Dedifferentiated amniotic fluid mesenchymal stem cell (primary cell): Measurements from ENCODE around the gene MRPS5.
"Not testable (repeated sequence)": the region's sequence is repeated elsewhere in the genome, so short reads cannot be mapped to it uniquely, and the experiment has no call there.

ENCODE experiments used
- DNase-seq: peaks from one replicate; pipeline ENCODE4 v3.0.0-alpha.2; 2016; ENCODE audit errors: extremely low spot score

MRPS5 gene

GRCh38 chr2:95047629-95048510 is 73.7 kb downstream of the MRPS5 start:
- DNase-seq, result no peak

- no peak for DNase-seq
Measured at GRCh38 chr2:95046371-95047112, 75.1 kb downstream of the MRPS5 start.

- no peak for DNase-seq
Measured at GRCh38 chr2:95044601-95045000, 77.0 kb downstream of the MRPS5 start.

GRCh38 chr2:95043300-95044093 is 78.1 kb downstream of the MRPS5 start:
- DNase-seq, result peak; percentile 61

- DNase-seq, result no peak
Measured at GRCh38 chr2:95042472-95043271, 78.9 kb downstream of the MRPS5 start.

GRCh38 chr2:95041824-95042442 is 79.7 kb downstream of the MRPS5 start:
- no peak for DNase-seq

GRCh38 chr2:95041060-95041823 is 80.4 kb downstream of the MRPS5 start:
- no peak for DNase-seq

- DNase-seq, result no peak
Measured at GRCh38 chr2:95040426-95040825, 81.2 kb downstream of the MRPS5 start.

GRCh38 chr2:95039978-95040377 is 81.6 kb downstream of the MRPS5 start:
- no peak for DNase-seq

GRCh38 chr2:95039363-95039762 is 82.2 kb downstream of the MRPS5 start:
- no peak for DNase-seq

GRCh38 chr2:95038635-95039298 is 82.8 kb downstream of the MRPS5 start:
- no peak for DNase-seq

- not testable (repeated sequence) for DNase-seq
Measured at GRCh38 chr2:95037841-95038585, 83.6 kb downstream of the MRPS5 start.

GRCh38 chr2:95037384-95037839 is 84.2 kb downstream of the MRPS5 start:
- no peak for DNase-seq

GRCh38 chr2:95036596-95037383 is 84.8 kb downstream of the MRPS5 start:
- DNase-seq, result no peak
